GM19099 (cell line): Measurements from ENCODE around the gene NUCB1.

ENCODE experiments used
- POLR2A ChIP-seq: IDR thresholded peaks from 3 replicates; pipeline ENCODE4 v1.6.1; 2011; ENCODE audit warnings: low read depth; ENCODE audit not compliant: insufficient read length; ENCODE audit errors: extremely low read depth

The NUCB1 gene

DNA sequence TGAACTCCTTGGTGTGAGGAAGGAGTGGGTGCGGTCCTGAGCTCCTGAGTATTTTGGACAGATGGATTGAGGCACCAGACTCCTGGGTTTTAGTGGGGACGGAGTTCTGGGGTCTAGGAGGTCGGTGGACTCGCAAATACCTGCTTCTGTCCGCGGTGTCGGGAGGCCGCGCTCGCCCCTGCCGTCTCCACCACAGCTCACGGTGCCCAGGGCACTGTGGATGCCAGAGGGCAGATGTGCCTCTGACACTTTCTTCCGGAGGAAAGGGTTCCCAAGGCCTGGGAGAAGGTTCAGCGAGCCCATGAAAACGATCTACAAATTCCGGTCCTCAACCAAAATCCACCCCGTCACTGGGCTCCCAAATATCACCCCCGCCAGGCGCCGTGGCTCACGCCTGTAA, 4.9 kb upstream of the NUCB1 start:
- TF ChIP-seq POLR2A = no peak

DNA sequence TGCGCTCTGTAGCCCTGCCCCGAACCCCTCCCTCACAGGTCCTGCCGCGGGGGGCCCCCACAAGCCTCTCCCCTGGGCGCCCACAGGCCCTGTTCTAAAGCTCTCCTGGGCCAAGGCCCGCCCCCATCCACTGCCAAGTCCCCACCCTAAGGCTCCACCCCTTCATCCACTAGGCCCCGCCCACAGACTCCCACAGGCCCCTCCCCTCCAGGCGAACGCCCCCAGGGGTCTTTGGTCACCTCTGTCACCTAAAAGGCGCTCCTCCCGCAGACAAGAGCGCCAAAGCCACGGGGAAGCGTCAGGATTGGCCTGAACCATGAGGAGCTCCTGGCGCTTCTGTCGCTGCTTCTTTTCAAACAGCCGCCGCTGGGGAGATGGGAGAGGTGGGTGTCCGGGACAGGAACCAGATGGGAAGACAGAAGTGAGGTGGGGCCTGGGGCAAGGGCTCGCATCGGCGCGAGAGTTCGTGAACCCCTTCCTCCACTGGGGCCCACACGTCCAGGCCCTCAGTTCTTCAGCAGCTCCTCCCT, 3.9 kb upstream of the NUCB1 start:
- no peak for TF ChIP-seq POLR2A

DNA sequence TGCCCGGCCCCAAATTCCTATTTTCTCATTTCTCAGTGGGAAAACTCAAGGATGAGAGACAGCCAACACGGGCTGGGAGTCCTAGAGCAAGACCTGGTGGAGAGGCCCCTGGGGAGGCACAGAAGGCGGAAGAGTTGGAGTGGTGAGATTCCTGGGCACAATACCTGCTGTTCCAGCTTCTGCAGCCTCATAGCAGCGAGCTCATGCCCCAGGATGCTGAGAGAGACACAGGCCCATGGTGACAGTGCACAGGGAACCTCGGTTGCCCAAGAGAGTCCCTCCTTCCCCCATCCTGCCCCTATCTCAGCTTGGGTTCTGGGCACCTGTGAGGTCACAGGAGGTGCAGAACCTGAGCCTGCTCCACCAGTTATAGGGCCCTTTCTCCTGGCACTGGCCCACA, 2.9 kb upstream of the NUCB1 start:
- TF ChIP-seq POLR2A = no peak

DNA sequence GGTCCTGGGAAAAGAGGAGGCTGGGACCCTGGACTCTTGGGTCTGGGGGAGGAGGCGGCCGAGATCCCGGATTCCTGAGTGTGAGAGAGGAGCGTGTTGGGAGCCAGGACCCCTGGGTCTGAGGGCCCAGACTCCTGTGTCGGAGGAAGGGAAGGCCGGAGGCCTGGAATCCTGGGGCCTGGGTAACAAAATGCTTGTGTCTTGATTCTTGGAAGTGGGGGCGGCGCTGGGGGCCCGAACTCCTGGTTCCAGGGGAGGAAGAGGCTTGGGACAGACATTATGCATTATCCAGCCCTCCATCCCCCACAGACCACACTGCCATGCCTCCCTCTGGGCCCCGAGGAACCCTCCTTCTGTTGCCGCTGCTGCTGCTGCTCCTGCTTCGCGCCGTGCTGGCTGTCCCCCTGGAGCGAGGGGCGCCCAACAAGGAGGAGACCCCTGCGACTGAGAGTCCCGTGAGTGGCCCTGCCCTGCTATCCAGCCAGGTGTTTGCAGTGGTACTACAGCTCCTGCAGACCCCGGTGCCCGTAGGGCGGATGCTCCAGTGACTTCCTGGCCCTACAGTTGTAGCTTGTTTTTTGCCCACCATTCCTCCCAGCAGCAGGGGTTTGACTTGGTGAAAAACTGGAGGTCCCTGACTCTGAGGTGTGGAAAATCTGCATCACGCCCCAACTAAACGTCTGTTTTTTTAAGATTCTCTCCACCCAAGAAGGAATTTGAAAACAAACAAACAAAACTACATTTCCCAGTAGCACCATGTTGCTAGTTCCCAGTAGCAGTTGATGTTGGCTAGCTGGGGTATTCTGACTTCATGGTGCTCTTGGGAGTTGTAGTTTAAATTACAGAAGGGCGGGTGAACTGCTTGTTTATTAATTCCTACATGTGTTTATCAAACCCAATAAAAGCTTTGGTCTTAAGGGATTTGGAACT, 630 bp downstream of the NUCB1 start:
- TF ChIP-seq POLR2A = no peak

DNA sequence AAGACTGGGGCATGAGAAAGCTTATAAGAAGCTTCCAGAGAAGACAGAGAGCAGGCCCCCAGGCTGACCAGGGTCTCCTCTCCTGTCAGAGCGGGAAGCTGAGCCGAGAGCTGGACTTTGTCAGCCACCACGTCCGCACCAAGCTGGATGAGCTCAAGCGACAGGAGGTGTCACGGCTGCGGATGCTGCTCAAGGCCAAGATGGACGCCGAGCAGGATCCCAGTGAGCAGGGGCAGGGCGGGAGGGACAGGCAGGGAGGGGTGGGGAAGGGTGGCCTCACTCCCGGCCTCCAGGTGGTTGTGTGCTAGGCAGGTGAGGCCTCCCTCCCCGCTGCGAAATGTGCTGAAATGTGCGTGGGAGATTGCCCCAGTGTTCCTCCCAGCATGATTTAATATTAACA, 5.6 kb downstream of the NUCB1 start:
- no peak for TF ChIP-seq POLR2A

DNA sequence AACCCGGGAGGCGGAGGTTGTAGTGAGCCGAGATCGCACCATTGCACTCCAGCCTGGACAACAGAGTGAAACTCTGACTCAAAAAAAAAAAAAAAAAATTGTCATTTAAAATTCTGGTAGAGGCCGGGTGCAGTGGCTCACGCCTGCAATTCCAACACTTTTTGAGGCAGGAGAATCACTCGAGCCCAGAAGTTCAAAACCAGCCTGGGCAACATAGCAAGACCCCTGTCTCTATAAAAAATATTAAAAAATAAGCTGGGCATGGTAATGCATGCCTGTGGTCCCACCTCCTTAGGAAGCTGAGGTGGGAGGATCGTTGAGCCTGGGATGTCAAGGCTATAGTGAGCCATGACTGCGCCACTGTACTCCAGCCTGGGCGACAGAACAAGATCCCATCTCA, 6.2 kb downstream of the NUCB1 start:
- no peak for TF ChIP-seq POLR2A

DNA sequence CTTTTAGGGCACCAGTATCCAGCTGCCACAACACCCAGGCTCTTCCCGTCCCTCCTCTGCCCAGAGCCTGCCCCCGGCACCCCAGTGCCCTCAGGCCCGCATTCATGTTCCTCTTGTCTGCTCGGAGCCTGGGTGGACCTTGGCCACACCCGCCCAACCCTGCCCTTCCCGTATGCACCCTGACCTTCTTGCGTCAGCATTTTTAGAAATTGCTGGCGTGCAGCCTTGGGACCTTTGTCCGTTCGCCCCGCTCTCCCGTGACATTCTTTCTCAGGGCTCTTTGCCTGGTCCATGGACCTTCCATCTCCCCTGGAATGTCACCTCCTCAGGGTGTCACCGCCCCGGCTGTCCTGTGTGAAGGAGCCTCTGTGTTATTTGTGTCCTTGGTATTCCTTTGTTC, 7.6 kb downstream of the NUCB1 start:
- TF ChIP-seq POLR2A = no peak

DNA sequence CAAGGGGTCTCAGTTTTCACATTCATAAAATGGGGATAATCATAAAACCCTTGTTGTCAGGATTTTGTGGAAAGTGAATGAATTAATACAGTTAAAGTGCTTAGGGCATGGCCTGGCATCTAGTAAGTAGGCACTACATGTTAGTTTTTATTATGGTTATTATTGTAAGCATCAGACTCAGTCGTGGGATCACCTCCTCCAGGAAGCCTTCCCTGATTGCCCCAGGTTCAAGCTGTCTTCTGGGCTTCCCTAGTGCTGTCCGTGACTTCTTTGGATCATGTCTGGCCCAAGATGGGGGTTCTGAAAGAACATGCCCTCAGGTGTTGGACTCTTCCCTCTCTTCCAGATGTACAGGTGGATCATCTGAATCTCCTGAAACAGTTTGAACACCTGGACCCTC, 10.7 kb downstream of the NUCB1 start:
- no peak for TF ChIP-seq POLR2A

DNA sequence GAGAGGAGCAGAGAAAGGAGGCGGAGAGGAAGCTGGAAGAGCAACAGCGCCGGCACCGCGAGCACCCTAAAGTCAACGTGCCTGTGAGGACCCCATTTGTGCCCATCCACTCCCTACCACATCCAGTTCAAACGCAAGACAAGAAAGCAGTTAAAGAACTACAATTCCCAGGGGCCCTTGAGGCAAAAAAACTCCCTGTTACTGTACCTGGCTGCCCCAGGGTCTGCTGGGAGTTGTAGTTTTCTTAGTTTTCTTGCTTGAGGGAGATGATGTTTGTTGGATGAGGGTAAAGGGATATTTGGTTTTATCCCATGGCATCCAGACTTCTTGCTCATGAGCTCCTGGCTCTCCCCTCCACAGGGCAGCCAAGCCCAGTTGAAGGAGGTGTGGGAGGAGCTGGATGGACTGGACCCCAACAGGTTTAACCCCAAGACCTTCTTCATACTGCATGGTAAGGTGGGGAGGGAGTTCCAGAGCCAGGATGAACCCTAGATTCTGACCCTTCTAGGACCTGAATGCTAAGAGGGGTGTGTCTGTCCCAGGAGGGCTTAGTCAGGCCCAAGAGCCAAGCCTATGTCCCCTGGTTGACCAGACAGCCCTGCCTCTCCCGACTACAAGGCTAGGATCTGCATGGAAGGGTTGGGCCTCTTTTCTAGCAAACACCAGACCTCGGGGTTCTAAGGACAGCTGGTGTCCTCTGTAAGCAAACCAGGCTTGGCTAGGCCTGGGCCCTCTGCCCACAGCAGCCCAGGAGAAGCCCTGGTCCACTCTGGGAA, 13.2 kb downstream of the NUCB1 start:
- no peak for TF ChIP-seq POLR2A

DNA sequence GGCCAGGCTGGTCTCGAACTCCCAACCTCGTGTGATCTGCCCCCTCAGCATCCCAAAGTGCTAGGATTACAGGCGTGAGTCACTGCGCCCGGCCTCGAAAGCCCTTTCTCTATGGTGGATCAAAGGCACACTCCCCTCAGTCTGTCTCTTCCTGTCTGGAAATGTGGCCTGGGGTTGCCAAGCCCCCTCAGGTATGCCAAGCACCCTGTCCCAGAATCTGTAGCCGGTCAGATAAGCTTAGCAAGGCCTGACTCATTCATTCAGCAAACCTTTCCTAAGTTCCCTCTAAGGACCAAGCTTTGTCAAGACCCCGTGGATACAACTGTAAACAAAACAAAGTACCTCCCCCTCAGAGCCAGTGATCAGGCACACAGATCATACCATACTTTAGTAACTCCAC, 14.1 kb downstream of the NUCB1 start:
- no peak for TF ChIP-seq POLR2A

DNA sequence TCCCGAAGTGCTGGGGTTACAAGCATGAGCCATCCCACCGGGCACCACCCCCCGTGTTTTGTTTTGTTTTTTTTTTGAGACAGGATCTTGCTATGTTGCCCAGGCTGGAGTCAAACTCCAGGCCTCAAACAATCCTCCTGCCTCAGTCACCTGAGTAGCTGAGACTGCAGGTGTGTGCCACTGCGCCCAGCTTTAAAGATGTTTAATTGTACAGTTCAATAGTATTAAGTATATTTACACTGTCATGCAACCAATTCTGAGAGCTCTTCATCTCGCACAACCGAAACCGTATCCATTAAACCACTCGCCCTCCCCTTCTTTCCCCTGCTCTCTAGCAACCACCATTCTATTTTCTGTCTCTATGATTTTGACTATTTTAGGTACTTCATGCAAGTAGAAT, 15.6 kb downstream of the NUCB1 start:
- TF ChIP-seq POLR2A = no peak

DNA sequence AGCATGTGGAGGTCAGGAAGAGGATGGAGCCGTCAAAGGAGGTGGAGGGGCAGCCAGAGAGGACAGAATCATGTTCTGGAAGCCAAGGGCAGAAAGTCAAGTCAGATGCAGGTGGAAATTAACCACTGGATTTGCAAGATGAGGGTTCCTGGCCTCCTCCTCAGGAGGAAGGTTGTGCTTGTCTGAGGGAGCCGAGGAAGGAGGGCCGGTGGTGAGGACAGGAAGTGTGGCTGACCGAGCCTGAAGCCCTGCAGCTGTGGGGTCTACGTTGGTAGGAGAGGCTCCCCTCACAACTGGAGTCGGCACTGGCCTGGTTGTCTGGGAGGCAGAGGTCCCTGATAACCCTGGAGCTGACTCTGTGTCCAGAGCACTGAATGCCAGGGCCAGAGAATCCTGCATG, 18.0 kb downstream of the NUCB1 start:
- TF ChIP-seq POLR2A = no peak

DNA sequence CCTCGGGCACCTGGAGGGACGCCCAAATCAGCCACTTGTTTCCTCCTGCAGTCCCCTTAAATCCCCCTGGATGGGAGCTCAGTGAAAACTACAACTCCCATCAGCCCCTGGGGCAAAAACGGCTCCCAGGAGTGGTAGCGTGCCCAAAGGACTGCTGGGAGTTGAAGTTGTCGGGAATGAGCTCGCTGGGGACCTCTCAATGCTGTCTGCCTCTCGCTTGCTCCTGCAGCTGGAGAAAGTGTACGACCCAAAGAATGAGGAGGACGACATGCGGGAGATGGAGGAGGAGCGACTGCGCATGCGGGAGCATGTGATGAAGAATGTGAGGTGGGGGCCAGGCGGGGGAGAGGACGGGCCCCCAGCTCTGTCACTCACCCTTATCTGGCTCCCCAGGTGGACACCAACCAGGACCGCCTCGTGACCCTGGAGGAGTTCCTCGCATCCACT, 18.7 kb downstream of the NUCB1 start:
- TF ChIP-seq POLR2A = no peak

DNA sequence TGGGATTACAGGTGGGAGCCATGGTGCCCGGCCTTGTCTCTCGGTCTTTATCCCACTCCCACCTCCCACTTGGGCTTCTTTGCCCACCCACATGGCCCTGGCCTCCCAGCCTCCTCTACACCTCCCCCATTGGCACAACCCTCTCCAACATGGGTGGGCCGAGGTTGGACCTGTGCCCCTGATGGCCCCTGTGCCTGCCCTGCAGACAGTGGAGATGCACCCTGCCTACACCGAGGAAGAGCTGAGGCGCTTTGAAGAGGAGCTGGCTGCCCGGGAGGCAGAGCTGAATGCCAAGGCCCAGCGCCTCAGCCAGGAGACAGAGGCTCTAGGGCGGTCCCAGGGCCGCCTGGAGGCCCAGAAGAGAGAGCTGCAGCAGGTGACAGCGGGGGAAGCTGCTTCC, 20.8 kb downstream of the NUCB1 start:
- TF ChIP-seq POLR2A = no peak

DNA sequence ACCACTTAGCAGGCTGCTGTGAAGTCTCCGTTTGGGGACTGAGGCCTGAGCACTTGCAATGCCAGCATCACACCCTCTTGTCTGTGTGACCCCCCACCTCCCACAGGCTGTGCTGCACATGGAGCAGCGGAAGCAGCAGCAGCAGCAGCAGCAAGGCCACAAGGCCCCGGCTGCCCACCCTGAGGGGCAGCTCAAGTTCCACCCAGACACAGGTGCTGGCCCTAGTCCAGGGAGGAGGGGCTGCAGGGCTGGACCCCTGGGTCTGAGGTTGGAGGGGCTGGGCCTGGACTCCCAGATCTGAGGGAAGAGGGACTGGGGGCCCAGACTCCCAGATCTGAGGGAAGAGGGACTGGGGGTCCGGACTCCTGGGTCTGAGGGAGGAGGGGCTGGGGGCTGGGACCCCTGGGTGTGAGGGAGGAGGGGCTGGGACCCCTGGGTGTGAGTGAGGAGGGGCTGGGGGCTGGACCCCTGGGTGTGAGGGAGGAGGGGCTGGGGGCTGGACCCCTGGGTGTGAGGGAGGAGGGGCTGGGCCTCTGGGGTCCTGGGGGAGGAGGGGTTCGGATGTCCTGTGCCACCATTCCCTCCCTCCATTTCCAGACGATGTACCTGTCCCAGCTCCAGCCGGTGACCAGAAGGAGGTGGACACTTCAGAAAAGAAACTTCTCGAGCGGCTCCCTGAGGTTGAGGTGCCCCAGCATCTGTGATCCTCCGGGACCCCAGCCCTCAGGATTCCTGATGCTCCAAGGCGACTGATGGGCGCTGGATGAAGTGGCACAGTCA, 21.8 kb downstream of the NUCB1 start:
- no peak for TF ChIP-seq POLR2A
